H1 (cell line): ENCODE results near the gene CAMK2G. TPM values are rescaled to one million over a fixed set of nuclear protein-coding genes. Genes with fewer than 3 reads are reported as not detected.

Source experiments
- CTCF ChIA-PET: fragments of 300-600 bp; sonication (Branson Sonifier 250); formaldehyde crosslinking; loops from one replicate; lab custom pipeline; 2021; ENCODE audit not compliant: partially characterized antibody; lab: Charles Lee
- POLR2A ChIA-PET: fragments of 300-600 bp; sonication (Branson Sonifier 250); formaldehyde crosslinking; loops from one replicate; lab custom pipeline; 2021; ENCODE audit warnings: inconsistent platforms; ENCODE audit not compliant: partially characterized antibody; lab: Charles Lee
- DNase-seq, 2 experiments: peaks; one replicate each; pipeline versions ENCODE4 v3.0.0 to v3.0.0-alpha.2; 2010 to 2022; ENCODE audit warnings: low spot score in 2 of 2, low read depth in 1 of 2, mixed read lengths in 1 of 2
- FAIRE-seq: peaks from 2 replicates; lab custom pipeline; 2011; peaks lifted over from hg19 to GRCh38; lab: Jason Lieb, UNC
- H2AFZ ChIP-seq: 2 replicates; pipeline ENCODE4 v1.8.1; 2012; ENCODE audit warnings: low read length, inconsistent platforms
- H2AK5ac ChIP-seq: 2 replicates; pipeline ENCODE4 v1.6.1; 2013; ENCODE audit warnings: low read depth, low read length
- H2BK120ac ChIP-seq: replicated peaks from 2 replicates; pipeline ENCODE3; 2013; ENCODE audit warnings: low read depth, low read length, inconsistent platforms
- H2BK12ac ChIP-seq: 2 replicates; pipeline ENCODE4 v1.6.1; 2013; ENCODE audit warnings: low read depth, low read length
- H2BK15ac ChIP-seq: 2 replicates; pipeline ENCODE4 v1.6.1; 2013; ENCODE audit warnings: low read length
- H2BK20ac ChIP-seq: 2 replicates; pipeline ENCODE4 v1.6.1; 2013; ENCODE audit warnings: low read length
- H2BK5ac ChIP-seq: 2 replicates; pipeline ENCODE4 v1.6.1; 2013; ENCODE audit warnings: low read depth, low read length
- H3K14ac ChIP-seq: 2 replicates; pipeline ENCODE4 v1.6.1; 2013; ENCODE audit warnings: inconsistent platforms; ENCODE audit not compliant: insufficient read length
- H3K18ac ChIP-seq: 2 replicates; pipeline ENCODE4 v1.6.1; 2013; ENCODE audit warnings: low read length; ENCODE audit errors: extremely low read depth
- H3K23ac ChIP-seq: 2 replicates; pipeline ENCODE4 v1.6.1; 2013; ENCODE audit warnings: inconsistent platforms; ENCODE audit not compliant: insufficient read length
- H3K23me2 ChIP-seq: 2 replicates; pipeline ENCODE4 v1.6.1; 2013; ENCODE audit warnings: low read depth, low read length
- H3K27ac ChIP-seq: 2 replicates; pipeline ENCODE4 v1.6.1; 2011; ENCODE audit warnings: low read depth, low read length, inconsistent platforms
- H3K27me3 ChIP-seq, 4 experiments: replicated peaks in 1 of 4; 1 replicate in 1 of 4; 2 replicates in 3 of 4; pipeline versions ENCODE4 v1.6.1 to v1.8.1; 2011 to 2013; ENCODE audit warnings: low read length in 3 of 4, mild to moderate bottlenecking in 3 of 4, inconsistent platforms in 2 of 4, mixed read lengths in 2 of 4, moderate library complexity in 1 of 4; ENCODE audit not compliant: control insufficient read depth in 3 of 4, insufficient read depth in 3 of 4; ENCODE audit errors: extremely low read depth in 1 of 4
- H3K36me3 ChIP-seq, 4 experiments: 2 replicates each; pipeline versions ENCODE4 v1.6.1 to v1.8.1; 2011 to 2013; ENCODE audit warnings: mild to moderate bottlenecking in 4 of 4, low read length in 3 of 4, moderate library complexity in 2 of 4, control low read depth in 1 of 4, inconsistent platforms in 1 of 4; ENCODE audit not compliant: insufficient read depth in 4 of 4, control insufficient read depth in 2 of 4
- H3K4ac ChIP-seq: replicated peaks from 2 replicates; pipeline ENCODE3; 2013; ENCODE audit warnings: low read length, low read depth, mixed read lengths, inconsistent platforms; ENCODE audit not compliant: insufficient read length
- H3K4me1 ChIP-seq, 4 experiments: replicated peaks in 1 of 4; 1 replicate in 1 of 4; 2 replicates in 3 of 4; pipeline versions ENCODE4 v1.6.1 to v1.8.1; 2011 to 2013; ENCODE audit warnings: low read length in 3 of 4, inconsistent platforms in 2 of 4, mixed read lengths in 1 of 4; ENCODE audit not compliant: insufficient read depth in 4 of 4, control insufficient read depth in 3 of 4
- H3K4me2 ChIP-seq, 2 experiments: 2 replicates each; pipeline versions ENCODE4 v1.6.1 to v1.8.1; 2011 to 2013; ENCODE audit warnings: low read depth in 2 of 2, low read length in 2 of 2, control low read depth in 1 of 2, inconsistent platforms in 1 of 2, mild to moderate bottlenecking in 1 of 2; ENCODE audit not compliant: insufficient read depth in 1 of 2
- H3K4me3 ChIP-seq, 4 experiments: fragments of 200-600, 300-600 bp in 1 of 4; sonication (generic), shearing (Covaris generic), sonication (Bioruptor Twin) in 1 of 4; 2 replicates each; pipeline versions ENCODE4 v1.5.1 to v1.8.1; 2011 to 2016; ENCODE audit warnings: low read length in 4 of 4, low read depth in 3 of 4, control low read depth in 2 of 4, inconsistent platforms in 2 of 4, mild to moderate bottlenecking in 2 of 4, mixed read lengths in 1 of 4, moderate library complexity in 1 of 4; ENCODE audit not compliant: insufficient read depth in 2 of 4; ENCODE audit errors: extremely low read depth in 1 of 4
- H3K56ac ChIP-seq: replicated peaks from 2 replicates; pipeline ENCODE3; 2013; ENCODE audit warnings: low read depth, mild to moderate bottlenecking, mixed read lengths, low read length, inconsistent platforms; ENCODE audit not compliant: insufficient read length
- H3K79me1 ChIP-seq: 2 replicates; pipeline ENCODE4 v1.6.1; 2013; ENCODE audit warnings: low read depth, low read length, control low read depth
- H3K79me2 ChIP-seq, 2 experiments: 2 replicates each; pipeline versions ENCODE4 v1.6.1 to v1.8.1; 2012 to 2013; ENCODE audit warnings: low read length in 2 of 2, mild to moderate bottlenecking in 2 of 2, inconsistent platforms in 1 of 2; ENCODE audit not compliant: insufficient read depth in 2 of 2, control insufficient read depth in 1 of 2
- H3K9ac ChIP-seq, 4 experiments: replicated peaks in 1 of 4; 1 replicate in 1 of 4; 2 replicates in 3 of 4; pipeline versions ENCODE4 v1.6.1 to v1.8.1; 2011 to 2013; ENCODE audit warnings: low read depth in 3 of 4, low read length in 3 of 4, control low read depth in 2 of 4, mild to moderate bottlenecking in 2 of 4, moderate library complexity in 2 of 4, inconsistent platforms in 1 of 4; ENCODE audit errors: extremely low read depth in 1 of 4
- H3K9me3 ChIP-seq, 2 experiments: 2 replicates each; pipeline versions ENCODE4 v1.6.1 to v1.8.1; 2012 to 2013; ENCODE audit warnings: mild to moderate bottlenecking in 2 of 2, moderate library complexity in 2 of 2, control low read depth in 1 of 2, inconsistent platforms in 1 of 2, low read depth in 1 of 2, low read length in 1 of 2, mixed read lengths in 1 of 2; ENCODE audit not compliant: insufficient read depth in 2 of 2
- H4K20me1 ChIP-seq, 2 experiments: replicated peaks in 1 of 2; 2 replicates each; pipeline versions ENCODE3 to v1.8.1; 2011 to 2013; ENCODE audit warnings: inconsistent platforms in 2 of 2, low read length in 2 of 2, mild to moderate bottlenecking in 1 of 2; ENCODE audit not compliant: insufficient read depth in 2 of 2, control insufficient read depth in 1 of 2
- H4K5ac ChIP-seq: 2 replicates; pipeline ENCODE4 v1.6.1; 2013; ENCODE audit warnings: low read length, low read depth, mixed read lengths, inconsistent platforms; ENCODE audit not compliant: insufficient read length
- H4K8ac ChIP-seq: 2 replicates; pipeline ENCODE4 v1.8.0; 2013; ENCODE audit warnings: mild to moderate bottlenecking, moderate library complexity, low read length, inconsistent platforms; ENCODE audit not compliant: insufficient read depth; ENCODE audit errors: extremely low read depth
- H4K91ac ChIP-seq: replicated peaks from 2 replicates; pipeline ENCODE3; 2013; ENCODE audit warnings: low read length, mixed read lengths, inconsistent platforms; ENCODE audit not compliant: insufficient read length
- CTBP2 ChIP-seq: IDR thresholded peaks from 2 replicates; pipeline ENCODE4 v1.7.0; 2011; ENCODE audit warnings: borderline replicate concordance, mild to moderate bottlenecking, moderate library complexity, mixed read lengths, low read length; ENCODE audit not compliant: insufficient read depth, insufficient read length
- HDAC2 ChIP-seq, 2 experiments: fragments of 300-600 bp in 1 of 2; sonication (generic) in 1 of 2; IDR thresholded peaks; 2 replicates each; pipeline ENCODE4 v1.6.1; 2011 to 2012; ENCODE audit warnings: low read depth in 2 of 2, low read length in 2 of 2, mild to moderate bottlenecking in 2 of 2, moderate library complexity in 2 of 2, borderline replicate concordance in 1 of 2, inconsistent platforms in 1 of 2
- KDM1A ChIP-seq: fragments of 200-600, 300-600 bp; sonication (generic); IDR thresholded peaks from 2 replicates; pipeline ENCODE4 v1.7.1; 2016; ENCODE audit warnings: mild to moderate bottlenecking, low read length, borderline replicate concordance
- MAFK ChIP-seq: IDR thresholded peaks from 2 replicates; pipeline ENCODE4 v1.6.1; 2012; ENCODE audit warnings: low read depth, mild to moderate bottlenecking, improper control_type of control experiment, low read length
- POLR2A ChIP-seq, 2 experiments: IDR thresholded peaks; 1 replicate in 1 of 2; 2 replicates in 1 of 2; pipeline ENCODE4 v1.6.1; 2011; ENCODE audit warnings: low read depth in 2 of 2, low read length in 2 of 2, mild to moderate bottlenecking in 2 of 2; ENCODE audit errors: control extremely low read depth in 1 of 2
- RNF2 ChIP-seq: fragments of 200-900, 300-1000 bp; sonication (generic); IDR thresholded peaks from 2 replicates; pipeline ENCODE4 v1.7.1; 2016; ENCODE audit warnings: borderline replicate concordance, low read depth, mild to moderate bottlenecking, antibody characterized with exemption, low read length; ENCODE audit not compliant: poor library complexity, severe bottlenecking; ENCODE audit errors: missing control alignments
- SAP30 ChIP-seq: fragments of 300-600 bp; sonication (generic); IDR thresholded peaks from 2 replicates; pipeline ENCODE4 v1.7.1; 2012; ENCODE audit warnings: low read length, moderate library complexity, mild to moderate bottlenecking, inconsistent platforms; ENCODE audit not compliant: insufficient read depth, insufficient replicate concordance
- SIN3A ChIP-seq, 2 experiments: IDR thresholded peaks in 1 of 2; conservative IDR thresholded peaks in 1 of 2; 2 replicates each; pipeline ENCODE4 v1.6.1; 2011 to 2012; ENCODE audit warnings: low read length in 2 of 2, improper control_type of control experiment in 1 of 2, low read depth in 1 of 2, mild to moderate bottlenecking in 1 of 2
- TEAD4 ChIP-seq: IDR thresholded peaks from 2 replicates; pipeline ENCODE4 v1.6.1; 2012; ENCODE audit warnings: low read depth, low read length, inconsistent platforms, mixed read lengths
- WGBS, 2 experiments: shearing (Covaris generic) in 1 of 2; methylation state at CpG; one replicate each; pipeline versions ENCODE4 v1.1.6 to v1.1.7; 2013 to 2015; ENCODE audit warnings: low lambda C conversion rate in 2 of 2, mixed read lengths in 2 of 2, inconsistent platforms in 1 of 2, low coverage in 1 of 2, missing lambda C conversion rate in 1 of 2; ENCODE audit not compliant: insufficient replicate concordance in 2 of 2, insufficient coverage in 1 of 2, insufficient read length in 1 of 2; ENCODE audit errors: extremely low coverage in 1 of 2, missing lambda C conversion rate in 1 of 2; 5-methylcytosine and 5-hydroxymethylcytosine counted together
- polyA plus RNA-seq, 7 experiments: library from polyadenylated mRNA; depleted of rRNA in 3 of 7; stranded (reverse) in 5 of 7; unstranded in 2 of 7; fragments of >200 nt in 5 of 7; fragments of 200-250 nt in 2 of 7; gene quantifications; 1 replicate in 5 of 7; 2 replicates in 1 of 7; 4 replicates in 1 of 7; pipeline versions ENCODE4 v1.2.1 to v1.2.3, GENCODE V29; 2011 to 2013; ENCODE audit warnings: missing spikeins in 2 of 7, mixed read lengths in 2 of 7
- total RNA-seq: library from RNA; stranded (reverse); fragmentation: NEBNext Ultra II Directional; extraction: Animal tissue kit (Norgen Biotek cat#: 25700); gene quantifications from 2 replicates; pipeline ENCODE4 v1.2.1, GENCODE V29; 2021

CAMK2G gene
- total and polyA plus RNA-seq, 2 of the 8 experiments (the other 6 are each of a cell fraction or from before 2014, with no cell fraction given): 28.9 to 31.7 TPM

DNA sequence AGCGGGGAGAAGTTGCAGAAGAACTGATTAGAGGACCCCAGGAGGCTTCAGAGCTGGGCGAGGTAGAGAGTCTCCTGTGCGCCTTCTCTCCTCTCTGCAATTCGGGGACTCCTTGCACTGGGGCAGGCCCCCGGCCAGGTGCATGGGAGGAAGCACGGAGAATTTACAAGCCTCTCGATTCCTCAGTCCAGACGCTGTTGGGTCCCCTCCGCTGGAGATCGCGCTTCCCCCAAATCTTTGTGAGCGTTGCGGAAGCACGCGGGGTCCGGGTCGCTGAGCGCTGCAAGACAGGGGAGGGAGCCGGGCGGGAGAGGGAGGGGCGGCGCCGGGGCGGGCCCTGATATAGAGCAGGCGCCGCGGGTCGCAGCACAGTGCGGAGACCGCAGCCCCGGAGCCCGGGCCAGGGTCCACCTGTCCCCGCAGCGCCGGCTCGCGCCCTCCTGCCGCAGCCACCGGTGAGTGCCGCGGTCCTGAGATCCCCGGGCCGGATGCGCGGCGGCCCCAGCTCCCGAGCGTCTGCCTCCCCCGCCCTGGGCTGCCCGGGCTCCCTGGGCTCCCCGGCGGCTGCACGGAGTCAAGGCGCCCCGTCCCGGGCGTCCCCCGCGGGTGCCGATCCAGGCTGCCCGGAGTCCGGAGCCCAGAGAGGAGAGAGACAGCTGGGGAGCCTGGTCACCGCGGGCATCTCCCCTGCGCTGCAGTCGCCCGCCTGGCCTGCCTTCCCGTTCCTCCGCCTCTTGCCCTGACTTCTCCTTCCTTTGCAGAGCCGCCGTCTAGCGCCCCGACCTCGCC, 36.6 kb upstream of the CAMK2G start, which contains the start of gene PLAU:
Gene PLAU (plus strand): TSS at position 369 of the 789 bp plus-strand sequence. CDS start 424 bp downstream, outside the sequence.
- H3K9me3 ChIP-seq: no peaks in the 10 kb centered on the region
- peak within 1 kb of the TSS; percentile 72 for H2BK15ac ChIP-seq
- H4K8ac ChIP-seq: no peak within 1 kb of the TSS
- H3K4me2 ChIP-seq: peak within 1 kb of the TSS; percentile 92 to 96
- H3K36me3 ChIP-seq: no peaks in the 10 kb centered on the region
- H2AFZ ChIP-seq: peak within 1 kb of the TSS; percentile 59
- H3K27me3 ChIP-seq: peaks cover 3 to 19% (median 12%) of the 10 kb centered on the region in 4 experiments; a peak in 6 of 7 replicates
- no peaks in the 10 kb centered on the region; the same call in 1 of the 2 replicates for H3K79me1 ChIP-seq
- DNase-seq (peak in 1 of 2 experiments; percentile 82), FAIRE-seq (no peak)
- peak within 1 kb of the TSS; percentile 97 for H3K18ac ChIP-seq
- POLR2A ChIA-PET: interaction anchor here (1.0 to 2.4 kb wide), 14 partner anchors 13 to 112 kb away, joined by 3 to 15 read pairs (median 4); no protein-coding TSS in a partner anchor
- no peak within 1 kb of the TSS for H3K4ac ChIP-seq
- no peak within 1 kb of the TSS for H3K23ac ChIP-seq
- H3K56ac ChIP-seq: no peak within 1 kb of the TSS
- H3K79me2 ChIP-seq: no peaks in the 10 kb centered on the region
- H3K14ac ChIP-seq: no peak within 1 kb of the TSS
- H3K4me3 ChIP-seq: peak within 1 kb of the TSS; percentile 72 to 84 (median 79)
- H2AK5ac ChIP-seq: no peak within 1 kb of the TSS
- WGBS, 2 experiments: 2% methylated on average over 39 of the region's 74 CpGs; no CpG with 5 or more reads in 1 of the 2 experiments
- peak within 1 kb of the TSS; percentile 80; the same call in 1 of the 2 replicates for H2BK12ac ChIP-seq
- H2BK120ac ChIP-seq: no peak within 1 kb of the TSS
- H2BK5ac ChIP-seq: peak within 1 kb of the TSS; percentile 21; the same call in 1 of the 2 replicates
- peak within 1 kb of the TSS; percentile 45 for H4K5ac ChIP-seq
- no peaks in the 10 kb centered on the region for H4K20me1 ChIP-seq
- H4K91ac ChIP-seq: peak within 1 kb of the TSS; percentile 85
- CTCF ChIA-PET: interaction anchor here (0.9 to 3.0 kb wide), 7 partner anchors 20 to 170 kb away, joined by 3 to 12 read pairs (median 3); no protein-coding TSS in a partner anchor
- H3K23me2 ChIP-seq: peaks cover 12% of the 10 kb centered on the region; the same call in 1 of the 2 replicates
- H2BK20ac ChIP-seq: peak within 1 kb of the TSS; percentile 93; the same call in 1 of the 2 replicates
- H3K27ac ChIP-seq: no peak within 1 kb of the TSS
- H3K4me1 ChIP-seq: peaks cover 13 to 35% (median 29%) of the 10 kb centered on the region in 4 experiments
- H3K9ac ChIP-seq: peak within 1 kb of the TSS; percentile 36 to 64 (median 52); a peak in 6 of 7 replicates
- TF ChIP-seq SIN3A (conservative IDR thresholded peaks at IDR 0.05 in 1 of 2, IDR thresholded peaks at IDR 0.05 in 1 of 2; ENCODE audit: low read depth in 1 of 2, low read length in 2 of 2): peak in 1 of 2 experiments; percentile 64; a peak in 2 of 4 replicates
- TF ChIP-seq RNF2: peak; percentile 66
- no peak for TF ChIP-seq SAP30
- TF ChIP-seq KDM1A: 0 out of 2 replicates have a peak, but pooled peaks have one; percentile 44
- no peak for TF ChIP-seq TEAD4
- peak in 1 of 2 experiments; percentile 52; a peak in 1 of 4 replicates for TF ChIP-seq HDAC2 (IDR thresholded peaks at IDR 0.05; ENCODE audit: borderline replicate concordance in 1 of 2, low read depth in 2 of 2, low read length in 2 of 2)
- TF ChIP-seq MAFK: no peak
- TF ChIP-seq POLR2A (IDR thresholded peaks at IDR 0.05; ENCODE audit: control extremely low read depth in 1 of 2, low read depth in 2 of 2, low read length in 2 of 2): peak in 1 of 2 experiments; percentile 51; a peak in 2 of 3 replicates
- no peak for TF ChIP-seq CTBP2
